ENCODE measurements around the gene ALK.

DNA sequence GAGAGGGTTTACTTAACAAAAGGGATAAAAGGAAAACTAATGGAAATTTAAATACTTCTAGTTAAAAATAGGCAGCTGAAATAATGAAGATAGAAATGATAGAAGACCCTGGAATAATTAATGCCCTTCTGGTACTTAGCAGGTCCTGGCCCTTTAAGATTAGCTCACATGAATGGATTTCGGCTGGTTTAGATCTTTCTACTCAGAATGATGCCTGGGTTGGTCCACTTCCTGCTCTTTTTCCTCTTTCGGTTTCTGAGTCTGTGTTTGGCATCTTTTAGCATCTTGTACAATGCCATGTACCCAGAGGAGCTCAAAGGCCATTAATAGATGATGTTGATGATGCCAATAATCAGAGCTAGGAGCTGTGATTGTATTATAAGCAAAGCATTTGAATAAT, 515.7 kb downstream of the ALK start:
- TF ChIP-seq, protein P1, sequence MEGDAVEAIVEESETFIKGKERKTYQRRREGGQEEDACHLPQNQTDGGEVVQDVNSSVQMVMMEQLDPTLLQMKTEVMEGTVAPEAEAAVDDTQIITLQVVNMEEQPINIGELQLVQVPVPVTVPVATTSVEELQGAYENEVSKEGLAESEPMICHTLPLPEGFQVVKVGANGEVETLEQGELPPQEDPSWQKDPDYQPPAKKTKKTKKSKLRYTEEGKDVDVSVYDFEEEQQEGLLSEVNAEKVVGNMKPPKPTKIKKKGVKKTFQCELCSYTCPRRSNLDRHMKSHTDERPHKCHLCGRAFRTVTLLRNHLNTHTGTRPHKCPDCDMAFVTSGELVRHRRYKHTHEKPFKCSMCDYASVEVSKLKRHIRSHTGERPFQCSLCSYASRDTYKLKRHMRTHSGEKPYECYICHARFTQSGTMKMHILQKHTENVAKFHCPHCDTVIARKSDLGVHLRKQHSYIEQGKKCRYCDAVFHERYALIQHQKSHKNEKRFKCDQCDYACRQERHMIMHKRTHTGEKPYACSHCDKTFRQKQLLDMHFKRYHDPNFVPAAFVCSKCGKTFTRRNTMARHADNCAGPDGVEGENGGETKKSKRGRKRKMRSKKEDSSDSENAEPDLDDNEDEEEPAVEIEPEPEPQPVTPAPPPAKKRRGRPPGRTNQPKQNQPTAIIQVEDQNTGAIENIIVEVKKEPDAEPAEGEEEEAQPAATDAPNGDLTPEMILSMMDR (IDR thresholded peaks at IDR 0.05), result no peak
- TF ChIP-seq POLR2A (IDR thresholded peaks at IDR 0.05), result no peak
